HFF-Myc (cell line): ENCODE data around the gene PPIC.
A peak's percentile ranks its signal among the peaks of the same experiment; 100 is the strongest.

ENCODE experiments used
- DNase-seq: peaks from one replicate; pipeline ENCODE4 v3.0.0-alpha.2; 2011; ENCODE audit warnings: low read depth; ENCODE audit errors: extremely low read depth
- H3K4me3 ChIP-seq: replicated peaks from 2 replicates; pipeline ENCODE4 v1.5.1; 2011; ENCODE audit warnings: low read depth, mild to moderate bottlenecking, control low read depth, low read length
- CTCF ChIP-seq: IDR thresholded peaks from 2 replicates; pipeline ENCODE4 v1.5.1; 2012; ENCODE audit warnings: mild to moderate bottlenecking, low read depth, low read length, control low read depth; ENCODE audit errors: missing control alignments

The PPIC gene

GRCh38 chr5:123028222-123028621, 8.3 kb downstream of the PPIC start:
- no peak overlapping the region for H3K4me3 ChIP-seq
- TF ChIP-seq CTCF: no peak
- no peak for DNase-seq

GRCh38 chr5:123014689-123015088, 21.8 kb downstream of the PPIC start:
- no peak for TF ChIP-seq CTCF
- no peak for DNase-seq
- no peak overlapping the region for H3K4me3 ChIP-seq

- H3K4me3 ChIP-seq: no peak overlapping the region
- no peak for TF ChIP-seq CTCF
- DNase-seq: peak; percentile 26
These were observed 24.2 kb downstream of the PPIC start for GRCh38 chr5:123012321-123012720.

GRCh38 chr5:123007754-123008153, 28.8 kb downstream of the PPIC start:
- TF ChIP-seq CTCF: no peak
- H3K4me3 ChIP-seq: no peak overlapping the region
- no peak for DNase-seq

- no peak for DNase-seq
- no peak overlapping the region for H3K4me3 ChIP-seq
- TF ChIP-seq CTCF: no peak
These were observed 29.3 kb downstream of the PPIC start for GRCh38 chr5:123007182-123007581.

- no peak for TF ChIP-seq CTCF
- DNase-seq: no peak
- H3K4me3 ChIP-seq: no peak overlapping the region
These were observed 34.7 kb downstream of the PPIC start for GRCh38 chr5:123001808-123002207.

- no peak overlapping the region for H3K4me3 ChIP-seq
- TF ChIP-seq CTCF: no peak
- no peak for DNase-seq
These were observed 35.8 kb downstream of the PPIC start for GRCh38 chr5:123000731-123001130.
